Activated CD4-positive, CD25-positive, alpha-beta regulatory T cell treated with anti-CD3 and anti-CD28 coated beads, Interleukin-2, amount 50 U/mL, for 72 hours (primary cell): ENCODE results near the gene LEUTX.
A peak's percentile ranks its signal among the peaks of the same experiment; 100 is the strongest.
"Not testable (repeated sequence)": the region's sequence is repeated elsewhere in the genome, so short reads cannot be mapped to it uniquely, and the experiment has no call there.

Source experiments
- DNase-seq: peaks from one replicate; pipeline ENCODE4 v3.0.0; 2021

Gene LEUTX

GRCh38 chr19:39788244-39788643, 9.6 kb downstream of the LEUTX start:
- DNase-seq = no peak

DNA sequence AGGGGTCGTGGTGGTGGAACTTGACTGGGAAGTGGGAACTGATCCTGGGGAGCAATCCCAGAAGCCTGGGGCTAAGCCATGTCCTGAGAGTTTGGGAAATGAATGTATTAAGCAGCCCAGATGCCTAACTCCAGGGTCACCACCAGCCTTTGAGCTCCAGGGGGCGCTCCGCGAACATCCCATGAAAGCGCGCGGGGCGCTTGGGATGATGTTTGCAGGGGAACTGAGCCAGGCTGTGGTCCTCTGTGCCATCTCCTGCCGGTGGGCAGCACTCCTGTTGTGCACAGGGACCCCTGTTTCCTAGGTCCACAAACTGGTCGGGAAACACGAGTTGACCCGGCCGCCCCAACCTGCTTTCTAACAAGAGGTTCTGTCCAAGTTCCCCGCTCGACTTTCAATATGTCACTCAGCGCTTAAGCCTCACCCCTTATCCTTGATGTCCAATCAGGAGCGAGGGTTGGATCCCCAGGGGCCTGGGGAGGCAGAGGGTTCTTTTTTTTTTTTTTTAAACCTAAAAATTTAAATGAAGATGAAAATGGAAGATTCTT, 14.4 kb downstream of the LEUTX start:
- peak; percentile 79 for DNase-seq

- DNase-seq = no peak
Measured at GRCh38 chr19:39795001-39795400, 16.3 kb downstream of the LEUTX start.

DNA sequence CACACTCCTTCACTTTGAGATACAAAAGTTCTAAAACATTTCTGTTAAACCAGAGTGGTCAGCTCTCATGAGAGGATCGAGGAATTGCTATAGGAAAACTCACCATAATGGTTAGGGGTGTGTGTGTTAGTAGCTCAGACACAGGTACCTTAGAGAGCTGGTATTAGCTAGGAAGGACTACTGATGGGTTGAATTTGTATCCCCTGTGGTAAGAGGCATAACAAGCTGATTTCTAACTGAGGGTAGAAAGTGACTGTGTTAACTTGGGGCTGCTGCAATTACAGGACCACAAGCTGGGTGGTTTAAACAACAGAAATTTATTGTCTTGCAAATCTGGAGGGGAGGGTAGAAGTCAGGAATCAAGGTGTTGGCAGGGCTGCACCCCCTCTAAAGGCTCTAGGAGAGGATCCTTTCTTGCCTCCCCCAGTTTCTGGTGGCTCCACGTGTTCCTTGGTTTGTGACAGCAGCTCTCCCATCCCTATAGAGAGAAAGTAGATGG, 17.4 kb downstream of the LEUTX start:
- DNase-seq = no peak

DNA sequence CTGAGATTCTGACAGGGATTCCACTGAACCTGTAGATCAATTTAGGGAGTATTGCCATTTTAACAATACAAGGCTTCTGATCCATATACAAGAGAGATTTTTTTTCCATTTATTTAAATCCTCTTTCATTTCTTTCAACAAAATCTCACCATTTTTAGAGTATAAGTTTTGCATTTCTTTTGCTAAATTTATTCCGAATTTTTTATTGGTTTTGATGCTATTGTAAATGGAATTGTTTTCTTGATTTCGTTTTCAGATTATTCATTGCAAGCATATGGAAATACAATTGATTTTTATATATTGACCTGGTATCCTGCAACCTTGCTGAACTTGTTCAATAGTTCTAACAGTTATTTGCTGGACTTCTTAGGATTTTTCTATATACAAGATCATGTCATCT, 18.4 kb downstream of the LEUTX start:
- DNase-seq = no peak

GRCh38 chr19:39802958-39803357, 24.3 kb downstream of the LEUTX start:
- no peak for DNase-seq

DNA sequence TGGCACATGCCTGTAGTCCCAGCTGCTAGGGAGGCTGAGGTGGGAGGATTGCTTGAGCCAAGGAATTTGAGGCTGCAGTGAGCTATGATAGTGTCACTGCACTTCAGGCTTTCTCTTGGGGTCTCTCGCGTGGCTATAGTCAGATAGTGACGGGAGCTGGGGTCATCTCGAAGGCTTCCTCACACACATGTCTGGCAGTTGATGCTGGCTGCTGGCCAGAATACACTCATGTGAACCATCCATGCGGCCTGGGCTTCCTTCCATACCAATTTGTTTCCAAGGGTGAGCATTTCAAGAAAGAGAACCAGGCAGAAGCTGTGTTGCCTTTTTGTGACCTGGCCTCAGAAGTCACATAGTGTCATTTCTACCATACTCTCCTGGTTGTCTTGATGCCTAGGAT, 26.4 kb downstream of the LEUTX start:
- no peak for DNase-seq

- DNase-seq = no peak
Measured at GRCh38 chr19:39807846-39808364, 29.3 kb downstream of the LEUTX start.

GRCh38 chr19:39808688-39809087, 30.0 kb downstream of the LEUTX start:
- not testable (repeated sequence) for DNase-seq

DNA sequence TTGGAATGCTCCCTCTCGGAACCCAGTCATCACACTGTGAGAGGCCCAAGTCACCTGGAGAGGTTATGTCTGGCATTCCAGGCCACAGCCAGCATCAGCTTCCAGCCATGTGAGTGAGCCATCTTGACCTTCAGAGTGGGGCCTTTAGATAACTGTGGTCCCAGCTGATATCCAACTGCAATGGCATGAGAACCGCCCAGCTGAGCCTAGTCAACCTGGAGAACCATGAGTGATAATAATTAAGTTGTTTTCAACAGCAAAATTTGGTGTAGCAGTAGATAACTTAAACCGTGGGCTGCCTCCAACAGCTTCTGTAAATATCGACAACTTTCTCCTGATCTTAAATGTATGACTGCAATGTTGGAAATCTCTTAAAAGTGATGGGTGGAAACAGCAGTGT, 30.7 kb downstream of the LEUTX start:
- no peak for DNase-seq

DNA sequence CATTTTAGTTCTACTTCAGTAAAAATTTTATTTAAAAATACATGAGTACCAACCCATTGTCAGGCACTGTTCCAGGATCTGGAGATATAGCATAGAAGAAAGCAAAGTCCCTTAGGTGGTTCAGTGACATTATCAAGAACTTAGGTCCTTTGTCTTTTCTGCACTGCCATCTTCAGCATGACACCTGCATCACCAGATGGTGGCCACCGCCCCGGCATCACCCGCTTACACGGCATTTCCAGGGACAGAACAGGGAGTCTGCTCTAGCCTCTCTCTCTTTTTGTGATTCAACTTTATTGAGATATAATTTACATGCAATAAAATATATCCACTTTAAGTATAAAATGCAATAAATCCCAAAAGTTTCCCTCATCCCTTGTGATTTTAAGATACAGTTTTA, 31.8 kb downstream of the LEUTX start:
- no peak for DNase-seq

- no peak for DNase-seq
Measured at GRCh38 chr19:39811064-39811463, 32.4 kb downstream of the LEUTX start.

DNA sequence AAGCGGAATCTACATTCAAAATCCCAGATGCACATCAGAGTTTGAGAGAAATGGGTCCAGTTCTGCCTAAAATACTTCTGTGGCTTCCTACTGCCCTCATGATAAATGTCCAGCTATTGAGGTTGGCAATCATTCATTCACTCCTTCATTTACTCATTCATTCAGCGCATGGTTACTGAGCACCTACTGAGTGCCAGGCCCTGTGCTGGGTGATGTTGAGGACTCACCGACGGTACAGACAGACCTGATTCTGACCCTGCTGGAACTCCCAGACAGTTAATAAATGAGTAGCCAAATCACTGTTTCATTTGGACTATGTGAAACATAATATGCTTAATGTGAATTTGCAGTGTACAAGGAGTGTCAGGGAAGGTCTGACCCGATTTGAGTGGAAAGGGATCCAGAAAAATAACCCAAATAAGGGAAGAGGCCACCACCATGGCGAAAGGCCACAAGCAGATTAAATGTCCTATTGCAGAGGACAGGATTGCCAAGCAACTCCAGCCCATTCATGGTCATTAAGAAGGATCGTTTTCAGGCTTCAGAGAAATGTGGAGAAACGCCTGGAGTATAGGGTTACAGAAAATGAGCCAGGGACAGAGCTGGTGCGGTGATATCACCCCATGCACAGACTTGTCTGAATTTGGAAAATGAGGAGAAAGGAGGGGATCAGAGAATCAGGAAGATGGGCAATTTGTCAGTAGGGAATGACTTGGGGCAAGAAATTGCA, 34.8 kb downstream of the LEUTX start:
- no peak for DNase-seq

GRCh38 chr19:39814111-39814510, 35.5 kb downstream of the LEUTX start:
- not testable (repeated sequence) for DNase-seq

GRCh38 chr19:39814595-39814994, 35.9 kb downstream of the LEUTX start:
- DNase-seq = no peak

GRCh38 chr19:39816287-39817048, 37.8 kb downstream of the LEUTX start:
- no peak for DNase-seq

GRCh38 chr19:39817888-39818561, 39.4 kb downstream of the LEUTX start:
- DNase-seq = no peak

DNA sequence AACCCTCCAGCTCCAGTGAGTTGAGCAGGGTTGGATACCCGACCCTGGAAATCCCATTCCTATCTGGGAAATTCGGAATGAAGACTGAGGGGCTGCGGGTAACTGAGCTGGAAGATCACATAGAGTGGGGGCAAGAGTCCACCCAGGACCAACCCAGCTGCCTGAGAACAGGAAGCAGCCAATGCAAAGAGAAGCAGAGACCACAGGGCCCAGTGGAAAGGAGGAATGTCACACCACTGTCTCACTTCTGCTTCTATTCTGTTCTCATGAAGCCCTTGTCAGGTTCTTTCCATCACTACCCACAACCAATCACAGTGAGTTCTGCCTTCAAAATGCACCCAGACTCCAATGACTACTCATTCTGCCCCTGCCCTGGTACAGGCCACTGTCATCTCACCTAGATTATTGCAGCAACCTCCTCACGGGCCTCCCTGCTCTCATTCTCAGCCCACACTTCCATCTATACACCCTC, 40.0 kb downstream of the LEUTX start:
- no peak for DNase-seq

DNA sequence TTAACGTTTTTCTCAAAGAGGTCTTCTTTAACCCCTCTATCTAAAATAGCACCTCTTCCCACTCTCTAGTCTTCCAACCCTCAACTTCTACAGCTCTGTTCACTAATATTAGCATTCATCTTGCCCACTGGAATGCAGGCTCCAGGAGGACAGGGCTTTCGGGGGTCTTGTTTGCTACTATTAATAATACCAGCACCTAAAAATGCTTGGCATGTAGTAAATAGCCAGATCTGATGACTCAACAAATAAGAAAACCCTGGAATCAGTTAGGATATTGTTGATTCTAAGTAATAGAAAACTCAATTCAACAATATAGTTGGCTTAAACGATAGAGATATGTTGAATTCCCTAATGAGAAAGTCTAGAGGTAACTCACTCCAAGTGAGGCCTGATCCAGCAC, 41.1 kb downstream of the LEUTX start:
- DNase-seq = no peak

GRCh38 chr19:39820696-39821095, 42.0 kb downstream of the LEUTX start:
- DNase-seq = no peak

DNA sequence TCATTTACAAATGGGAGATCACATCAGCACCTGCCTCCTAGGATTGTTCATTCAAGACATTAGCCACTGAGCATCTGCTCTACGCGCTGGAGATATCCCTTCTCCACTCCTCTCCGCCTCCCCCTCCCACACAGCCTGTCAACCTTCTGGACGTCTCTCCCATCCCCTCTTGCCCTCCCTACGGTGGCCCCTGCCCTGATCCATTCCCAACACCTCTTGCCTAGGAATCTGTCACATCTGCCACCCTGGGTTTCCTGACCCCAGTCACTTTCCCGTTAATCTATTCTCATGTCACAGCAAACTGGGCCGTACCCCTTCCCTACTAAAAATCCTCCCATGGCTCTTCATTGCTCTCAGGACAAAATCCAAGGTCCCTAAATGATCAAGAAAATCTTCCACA, 45.0 kb downstream of the LEUTX start:
- no peak for DNase-seq

- peak; percentile 76 for DNase-seq
Measured at GRCh38 chr19:39824143-39825092, 45.8 kb downstream of the LEUTX start.
